SKM-1 treated with dmso at 0.1 percent for 144 hours (cell line): ENCODE data around the gene YJEFN3.

Source experiments
- DNase-seq: peaks from one replicate; lab custom pipeline; 2025; ENCODE audit not compliant: unreplicated experiment; lab: John Stamatoyannopoulos, UW

The YJEFN3 gene

GRCh38 chr19:19495614-19496603 is 32.8 kb upstream of the YJEFN3 start:
- no peak for DNase-seq

- no peak for DNase-seq
Measured at GRCh38 chr19:19498255-19498991, 30.3 kb upstream of the YJEFN3 start.

GRCh38 chr19:19499272-19499995 is 29.3 kb upstream of the YJEFN3 start:
- DNase-seq, result no peak

GRCh38 chr19:19500975-19501644 is 27.6 kb upstream of the YJEFN3 start:
- no peak for DNase-seq

GRCh38 chr19:19501798-19502197 is 26.9 kb upstream of the YJEFN3 start:
- no peak for DNase-seq

GRCh38 chr19:19502281-19502680 is 26.4 kb upstream of the YJEFN3 start:
- DNase-seq, result no peak

- DNase-seq, result no peak
Measured at GRCh38 chr19:19502808-19503602, 25.7 kb upstream of the YJEFN3 start.

GRCh38 chr19:19504754-19505668 is 23.7 kb upstream of the YJEFN3 start:
- DNase-seq, result no peak

- DNase-seq, result no peak
Measured at GRCh38 chr19:19505669-19506326, 22.9 kb upstream of the YJEFN3 start.

- no peak for DNase-seq
Measured at GRCh38 chr19:19506592-19506991, 22.1 kb upstream of the YJEFN3 start.

GRCh38 chr19:19507354-19507753 is 21.4 kb upstream of the YJEFN3 start:
- no peak for DNase-seq

- no peak for DNase-seq
Measured at GRCh38 chr19:19508217-19508616, 20.5 kb upstream of the YJEFN3 start.

- no peak for DNase-seq
Measured at GRCh38 chr19:19510432-19510831, 18.3 kb upstream of the YJEFN3 start.

GRCh38 chr19:19513682-19514081 is 15.0 kb upstream of the YJEFN3 start:
- no peak for DNase-seq

- DNase-seq, result no peak
Measured at GRCh38 chr19:19514215-19514657, 14.5 kb upstream of the YJEFN3 start.

- no peak for DNase-seq
Measured at GRCh38 chr19:19514881-19515641, 13.7 kb upstream of the YJEFN3 start, which contains the start of gene TSSK6. Gene TSSK6, minus strand, starts transcription at chr19:19515548. Its CDS starts 121 bp downstream, at chr19:19515427.
